HG03097 (cell line): ENCODE results near the gene NACAD.

Source experiments
- ATAC-seq: cut with Tn5 transposase; IDR thresholded peaks from one replicate; pipeline ENCODE4 v1.9.1; 2021; ENCODE audit not compliant: unreplicated experiment, low FRiP score

Gene NACAD, protein sequence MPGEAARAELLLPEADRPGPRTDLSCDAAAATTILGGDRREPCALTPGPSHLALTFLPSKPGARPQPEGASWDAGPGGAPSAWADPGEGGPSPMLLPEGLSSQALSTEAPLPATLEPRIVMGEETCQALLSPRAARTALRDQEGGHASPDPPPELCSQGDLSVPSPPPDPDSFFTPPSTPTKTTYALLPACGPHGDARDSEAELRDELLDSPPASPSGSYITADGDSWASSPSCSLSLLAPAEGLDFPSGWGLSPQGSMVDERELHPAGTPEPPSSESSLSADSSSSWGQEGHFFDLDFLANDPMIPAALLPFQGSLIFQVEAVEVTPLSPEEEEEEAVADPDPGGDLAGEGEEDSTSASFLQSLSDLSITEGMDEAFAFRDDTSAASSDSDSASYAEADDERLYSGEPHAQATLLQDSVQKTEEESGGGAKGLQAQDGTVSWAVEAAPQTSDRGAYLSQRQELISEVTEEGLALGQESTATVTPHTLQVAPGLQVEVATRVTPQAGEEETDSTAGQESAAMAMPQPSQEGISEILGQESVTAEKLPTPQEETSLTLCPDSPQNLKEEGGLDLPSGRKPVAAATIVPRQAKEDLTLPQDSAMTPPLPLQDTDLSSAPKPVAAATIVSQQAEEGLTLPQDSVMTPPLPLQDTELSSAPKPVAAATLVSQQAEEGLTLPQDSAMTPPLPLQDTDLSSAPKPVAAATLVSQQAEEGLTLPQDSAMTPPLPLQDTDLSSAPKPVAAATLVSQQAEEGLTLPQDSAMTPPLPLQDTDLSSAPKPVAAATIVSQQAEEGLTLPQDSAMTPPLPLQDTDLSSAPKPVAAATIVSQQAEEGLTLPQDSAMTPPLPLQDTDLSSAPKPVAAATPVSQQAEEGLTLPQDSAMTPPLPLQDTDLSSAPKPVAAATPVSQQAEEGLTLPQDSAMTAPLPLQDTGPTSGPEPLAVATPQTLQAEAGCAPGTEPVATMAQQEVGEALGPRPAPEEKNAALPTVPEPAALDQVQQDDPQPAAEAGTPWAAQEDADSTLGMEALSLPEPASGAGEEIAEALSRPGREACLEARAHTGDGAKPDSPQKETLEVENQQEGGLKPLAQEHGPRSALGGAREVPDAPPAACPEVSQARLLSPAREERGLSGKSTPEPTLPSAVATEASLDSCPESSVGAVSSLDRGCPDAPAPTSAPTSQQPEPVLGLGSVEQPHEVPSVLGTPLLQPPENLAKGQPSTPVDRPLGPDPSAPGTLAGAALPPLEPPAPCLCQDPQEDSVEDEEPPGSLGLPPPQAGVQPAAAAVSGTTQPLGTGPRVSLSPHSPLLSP (N-terminal part only)

DNA sequence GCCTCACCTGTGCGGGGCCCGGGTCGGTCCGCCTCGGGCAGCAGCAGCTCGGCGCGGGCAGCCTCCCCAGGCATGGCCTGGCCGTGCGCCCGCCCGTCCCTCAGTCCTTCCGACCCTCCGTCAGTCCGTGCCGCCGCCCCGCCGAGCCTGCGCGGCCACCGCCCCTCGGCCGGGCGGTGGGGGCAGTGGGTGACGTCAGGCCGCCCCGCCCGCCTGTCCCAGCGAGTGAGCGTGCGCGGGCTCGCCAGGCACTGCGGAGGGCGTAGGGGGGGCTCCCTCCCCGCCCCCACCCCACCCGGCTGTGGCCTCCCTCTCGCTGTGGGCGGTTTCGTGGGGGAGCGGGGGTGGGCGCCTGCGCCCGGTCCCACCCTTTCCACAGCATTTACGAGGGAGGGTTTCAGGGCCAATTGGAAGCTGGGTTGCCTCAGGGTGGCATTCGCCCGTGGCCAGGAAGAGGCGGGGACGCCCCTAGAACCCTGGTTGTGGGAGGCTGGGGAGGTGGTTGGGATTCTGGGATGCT is at the start of gene NACAD:
Gene NACAD, minus strand, starts transcription at position 149 of the 520 bp plus-strand sequence. Its CDS starts 75 bp downstream, at position 74.
- ATAC-seq = no peak

DNA sequence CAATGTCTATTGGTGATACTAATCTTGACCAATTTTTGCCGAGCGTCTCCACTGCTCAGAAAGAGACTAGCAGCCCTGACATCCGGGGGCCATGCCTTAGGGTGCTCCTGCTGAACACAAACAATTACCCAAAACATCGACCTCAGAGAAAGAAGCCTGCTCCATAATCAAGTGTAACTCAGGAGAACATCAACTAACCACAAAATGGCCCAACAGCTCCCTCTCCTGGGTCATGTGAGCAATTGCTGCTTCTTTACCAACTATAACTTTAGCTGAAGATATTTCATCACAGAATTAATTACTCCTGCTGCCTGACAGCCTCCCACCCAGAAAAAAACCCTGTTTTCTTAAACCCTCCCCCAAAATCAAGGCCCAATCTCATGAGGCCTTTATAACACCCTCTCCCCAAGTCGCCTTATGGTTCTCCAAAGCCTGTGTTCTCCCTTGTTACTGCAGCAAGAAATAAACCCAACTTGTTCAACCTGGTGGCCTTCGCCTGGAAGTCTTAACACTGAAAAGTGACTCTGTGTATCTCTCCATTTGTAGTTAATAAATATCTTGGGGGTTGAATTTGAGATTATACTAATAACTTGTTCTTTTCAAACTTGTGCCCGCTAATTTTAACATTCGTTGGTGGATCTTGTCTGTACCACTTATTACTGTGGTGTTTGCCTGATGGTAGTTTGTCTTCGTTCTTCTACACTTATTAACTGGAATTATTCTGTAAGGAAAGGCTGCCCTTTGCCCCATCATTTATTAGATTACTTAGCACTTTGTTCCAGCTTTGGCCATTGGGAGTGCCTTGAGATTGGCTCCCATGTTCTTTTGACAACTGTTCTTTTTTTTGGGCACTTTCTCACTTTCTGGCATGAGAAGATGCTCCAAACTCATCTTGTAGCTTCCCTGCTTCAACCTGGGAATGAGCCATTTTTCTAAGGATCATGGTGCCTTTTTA is 47.6 kb upstream of the NACAD start:
- no peak for ATAC-seq

DNA sequence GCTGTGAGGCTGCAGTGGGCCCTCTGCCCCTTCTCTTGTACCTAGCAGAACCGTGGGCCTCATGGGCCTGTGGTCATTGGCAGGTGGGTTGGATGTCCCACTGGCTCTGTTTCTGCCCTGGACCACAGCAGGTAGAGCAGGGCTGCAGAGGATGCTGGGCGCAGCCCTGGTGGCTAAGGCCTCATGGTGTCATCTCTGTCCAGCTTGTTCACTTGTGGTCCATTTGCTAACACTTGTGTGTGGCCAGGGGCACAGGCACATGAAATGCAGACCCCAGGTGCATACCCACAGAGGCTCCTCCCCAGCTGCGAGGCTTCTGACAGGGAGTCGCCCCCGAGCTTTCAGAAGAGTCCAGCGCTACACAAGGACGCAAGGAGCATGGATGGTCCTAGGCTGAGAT is 45.1 kb upstream of the NACAD start:
- ATAC-seq = no peak

DNA sequence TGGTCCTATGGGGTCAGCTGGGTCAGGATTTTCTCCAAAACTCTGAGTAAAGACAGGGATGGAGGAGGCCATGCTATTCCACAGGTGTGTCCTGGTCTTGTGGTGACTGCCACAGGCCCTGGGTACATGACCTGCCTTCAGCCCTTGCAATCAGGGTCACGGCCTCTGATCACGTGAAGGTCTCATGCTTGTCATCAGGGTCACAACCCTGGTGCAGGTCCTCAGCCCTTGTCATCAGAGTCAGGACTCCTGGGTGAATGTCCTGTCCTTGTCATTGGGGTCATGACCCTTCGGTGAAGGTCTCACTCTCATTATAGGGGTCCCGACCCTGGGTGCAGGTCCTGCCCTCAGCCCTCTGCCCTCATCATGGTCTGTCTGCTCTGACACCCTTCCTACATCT is 44.6 kb upstream of the NACAD start:
- ATAC-seq = no peak

DNA sequence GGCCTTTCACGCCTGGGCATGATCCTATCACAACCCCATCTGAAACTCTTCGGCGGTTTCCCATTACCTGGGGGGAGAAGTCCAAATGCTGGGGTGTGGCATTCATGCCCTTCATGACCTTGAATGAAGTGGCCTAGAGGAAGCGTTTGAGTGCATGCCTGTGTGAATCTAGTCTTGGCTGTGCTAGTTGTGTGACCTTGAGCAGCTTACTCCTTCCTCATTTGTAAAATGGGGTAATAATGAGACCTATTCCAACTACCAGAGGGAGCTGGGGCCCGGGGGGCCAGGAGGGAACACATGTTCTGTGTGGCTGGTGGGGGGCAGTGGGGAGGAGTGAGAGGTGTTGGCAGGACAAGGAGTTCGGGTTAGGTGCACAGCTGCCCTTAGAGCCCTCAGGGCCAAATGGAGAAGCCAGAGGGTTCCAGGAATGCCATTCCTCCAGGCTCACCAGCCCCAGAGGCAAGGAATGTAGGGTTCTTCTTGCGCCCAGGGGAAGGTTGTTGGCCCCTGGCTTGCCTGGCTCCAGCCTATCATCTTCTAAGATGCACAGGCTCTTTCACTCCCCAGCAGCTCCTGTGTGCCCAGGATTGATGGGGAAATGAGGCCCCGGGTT is 44.0 kb upstream of the NACAD start:
- no peak for ATAC-seq

DNA sequence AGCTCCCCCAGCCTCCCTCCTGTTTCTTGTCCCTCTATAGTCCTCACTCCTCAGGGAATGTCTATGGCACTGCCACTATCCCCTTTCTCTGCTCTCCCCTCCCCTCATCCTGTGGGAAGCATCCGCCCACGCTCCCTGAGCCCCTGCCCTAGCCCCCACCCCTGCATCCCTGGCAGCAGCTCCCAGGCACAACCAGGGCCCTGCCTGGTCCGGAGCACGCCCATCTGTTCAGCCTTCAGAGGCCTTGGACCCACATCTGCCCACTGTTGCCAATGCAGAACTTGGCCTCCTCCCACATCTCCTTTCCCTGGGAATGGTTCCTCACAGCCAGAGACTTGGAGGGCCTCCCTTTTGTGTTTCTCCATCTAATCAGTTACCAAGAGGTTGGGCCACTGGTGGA is 43.1 kb upstream of the NACAD start:
- ATAC-seq = no peak

DNA sequence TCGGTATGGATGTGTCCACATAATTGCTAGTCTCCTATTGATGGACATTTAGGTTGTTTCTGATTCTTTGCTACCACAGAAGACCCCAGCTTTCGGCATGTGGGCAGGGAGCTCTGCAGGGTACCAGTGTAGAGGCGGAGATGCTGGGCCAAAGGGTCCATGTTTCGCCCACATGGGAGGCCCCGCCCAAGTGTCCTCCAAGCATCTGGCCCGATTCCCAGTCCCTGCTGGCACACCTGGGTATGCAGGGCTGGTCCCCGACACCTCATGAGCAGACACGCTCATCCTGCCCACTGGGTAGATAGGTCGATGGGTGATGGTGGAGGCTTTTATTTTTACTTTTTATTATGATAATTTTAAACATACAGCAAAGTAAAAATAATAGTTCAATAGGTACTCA is 42.1 kb upstream of the NACAD start:
- no peak for ATAC-seq

DNA sequence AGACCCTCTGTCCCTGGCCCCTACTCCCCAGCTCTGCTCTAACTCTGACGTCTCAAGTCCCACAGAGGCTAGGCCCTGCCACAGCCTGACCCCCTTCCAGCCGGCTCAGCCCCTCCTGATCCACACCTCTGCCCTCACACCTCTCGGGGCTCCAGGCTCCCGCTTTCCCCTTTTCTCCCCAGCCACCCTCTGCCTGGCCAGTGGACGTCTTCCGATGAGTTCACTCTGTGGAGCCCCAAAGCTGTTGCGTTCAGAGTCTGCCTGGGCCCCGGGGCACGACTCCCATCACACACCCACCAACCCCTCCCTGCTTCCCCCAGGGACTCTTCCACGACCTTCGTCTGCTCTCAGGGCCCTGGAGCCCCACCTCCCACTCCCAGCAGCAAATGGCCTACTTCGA is 41.1 kb upstream of the NACAD start:
- no peak for ATAC-seq

DNA sequence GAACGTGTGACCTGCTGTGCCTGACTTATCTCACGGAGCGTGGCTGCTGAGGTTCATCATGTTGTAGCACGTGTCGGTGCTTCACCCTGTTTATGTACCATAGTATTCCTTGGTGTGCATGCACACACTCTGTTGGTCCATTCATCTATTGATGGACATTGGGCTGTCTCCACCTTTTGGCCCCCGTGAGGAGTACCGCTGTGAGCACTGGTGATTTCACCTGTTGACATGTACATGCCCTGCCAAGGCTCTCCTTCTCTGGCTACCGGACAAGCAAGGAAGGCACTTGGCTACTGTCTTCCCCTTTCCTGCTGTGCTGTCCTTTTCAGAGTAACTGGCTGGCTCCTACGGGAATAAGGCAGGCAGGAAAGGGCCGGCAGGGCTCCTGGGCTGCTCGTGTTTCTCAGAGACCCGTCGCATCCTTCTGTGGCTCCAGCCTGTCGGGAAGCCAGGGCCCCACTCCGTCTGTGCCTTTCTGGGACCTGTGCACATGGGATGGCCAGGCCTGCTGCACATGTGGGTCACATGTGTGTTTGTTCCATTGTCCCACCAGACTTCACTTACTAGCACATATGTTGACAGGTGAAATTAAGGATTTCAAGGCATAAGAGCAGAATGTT is 40.5 kb upstream of the NACAD start:
- no peak for ATAC-seq

DNA sequence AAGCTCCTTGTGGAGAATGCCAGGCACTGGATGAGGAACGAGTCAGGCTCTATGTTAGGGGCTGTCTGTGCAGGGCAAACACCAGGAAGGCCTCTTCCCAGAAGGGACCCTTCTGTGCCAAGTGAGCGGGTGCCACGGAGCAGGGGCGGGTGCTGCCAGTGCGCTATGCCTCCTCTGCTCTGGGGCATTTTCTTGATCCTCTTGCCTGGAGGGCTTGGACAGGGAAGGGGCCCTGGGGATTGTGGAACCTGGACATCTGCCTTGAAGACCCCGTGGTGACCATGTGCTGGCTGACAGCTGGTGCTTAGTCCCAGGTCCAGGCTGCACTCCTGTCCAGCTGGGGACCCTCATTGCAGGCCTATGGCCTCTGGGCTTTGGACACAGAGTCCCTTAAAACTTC is 38.2 kb upstream of the NACAD start:
- no peak for ATAC-seq

DNA sequence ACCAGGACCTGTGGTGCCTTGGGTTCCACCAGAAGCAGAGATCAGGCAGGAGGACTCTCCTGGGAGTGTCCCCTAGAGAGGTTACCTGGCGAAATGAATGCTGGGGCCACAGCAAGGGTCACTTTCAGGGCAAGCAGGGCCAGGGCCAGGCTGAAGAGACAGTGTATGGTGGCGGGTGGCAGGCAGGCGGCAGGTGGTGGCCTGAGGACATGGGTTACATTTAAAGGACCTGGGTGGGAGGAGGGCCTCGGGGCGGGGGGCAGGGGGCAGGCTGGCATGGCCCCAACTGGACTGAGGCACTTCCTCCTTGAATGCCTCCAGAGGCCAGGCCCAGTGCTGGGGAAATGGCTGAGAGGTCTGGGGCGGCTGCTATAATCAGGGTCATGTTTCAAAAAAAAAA is 37.4 kb upstream of the NACAD start:
- ATAC-seq = no peak

DNA sequence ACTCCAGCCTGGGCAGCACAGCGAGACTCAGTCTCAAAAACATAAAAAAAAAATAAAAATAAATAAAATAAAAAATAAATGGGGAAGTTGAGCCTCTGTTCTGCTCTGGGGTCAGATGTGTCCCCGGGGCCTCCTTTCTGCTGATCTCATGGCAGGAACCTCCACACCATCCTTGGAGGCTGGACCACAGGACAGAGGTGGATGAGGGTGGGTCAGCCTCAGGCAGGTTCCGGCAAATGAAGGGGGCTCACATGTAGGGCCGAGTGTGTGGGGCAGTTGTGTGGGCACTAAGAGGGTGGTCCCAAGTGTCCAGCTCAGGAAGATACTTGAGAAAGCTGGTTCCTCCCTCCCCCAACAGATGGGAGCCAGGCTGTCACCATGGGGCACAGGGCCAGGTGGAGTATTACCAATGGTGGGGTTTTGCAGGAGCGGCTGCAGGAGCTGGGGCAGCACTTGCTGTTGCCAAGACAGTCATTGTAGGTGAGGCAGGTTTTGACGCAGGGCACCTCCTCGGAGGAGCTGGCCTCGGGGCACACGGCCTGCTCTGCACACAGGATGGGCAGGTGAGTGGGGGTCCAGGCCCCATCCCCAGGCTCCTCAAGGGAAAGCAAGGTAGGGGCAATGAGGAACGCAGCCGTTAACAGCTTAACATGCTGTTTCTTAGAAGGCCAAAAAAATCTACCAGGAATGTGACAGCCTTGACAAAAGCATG is 36.6 kb upstream of the NACAD start:
- ATAC-seq = no peak

DNA sequence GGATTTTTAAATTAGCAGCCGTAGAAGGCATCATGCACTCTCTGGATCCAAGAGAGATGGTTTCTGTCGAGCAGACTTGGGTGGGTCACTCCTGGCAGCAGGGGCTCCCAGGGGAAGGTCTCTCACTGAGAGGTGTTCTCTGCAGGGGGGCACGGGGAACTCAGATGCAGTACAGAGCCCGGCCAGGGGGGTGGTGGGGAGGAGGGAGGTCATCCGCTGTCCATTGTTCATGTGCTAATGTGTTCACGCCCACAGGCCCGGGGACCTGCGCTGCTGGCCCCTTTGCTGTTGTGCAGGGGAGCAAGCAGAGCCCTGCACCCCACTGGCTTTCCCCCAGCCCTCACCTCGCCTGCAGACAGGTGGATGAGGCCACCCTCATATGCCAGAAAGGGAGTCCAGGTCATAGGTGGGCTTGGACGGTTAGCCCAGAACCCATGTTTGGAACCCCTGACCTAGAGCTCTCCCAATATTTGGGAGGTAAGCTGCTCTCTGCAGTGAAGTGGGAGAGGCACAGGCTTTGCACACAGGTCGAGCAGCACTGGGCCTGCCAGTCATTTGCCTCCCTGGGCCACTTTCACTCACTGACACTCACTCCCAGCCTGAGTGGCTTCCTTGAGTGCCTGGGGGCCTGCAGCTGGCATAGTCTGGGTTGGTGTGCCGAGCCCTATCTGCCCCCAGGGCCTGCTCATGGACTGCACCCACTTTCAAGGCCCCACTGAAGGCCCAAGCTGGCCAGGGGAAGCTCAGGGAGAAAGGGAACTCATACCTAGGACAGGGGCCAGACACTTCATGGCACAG is 35.3 kb upstream of the NACAD start:
- no peak for ATAC-seq

DNA sequence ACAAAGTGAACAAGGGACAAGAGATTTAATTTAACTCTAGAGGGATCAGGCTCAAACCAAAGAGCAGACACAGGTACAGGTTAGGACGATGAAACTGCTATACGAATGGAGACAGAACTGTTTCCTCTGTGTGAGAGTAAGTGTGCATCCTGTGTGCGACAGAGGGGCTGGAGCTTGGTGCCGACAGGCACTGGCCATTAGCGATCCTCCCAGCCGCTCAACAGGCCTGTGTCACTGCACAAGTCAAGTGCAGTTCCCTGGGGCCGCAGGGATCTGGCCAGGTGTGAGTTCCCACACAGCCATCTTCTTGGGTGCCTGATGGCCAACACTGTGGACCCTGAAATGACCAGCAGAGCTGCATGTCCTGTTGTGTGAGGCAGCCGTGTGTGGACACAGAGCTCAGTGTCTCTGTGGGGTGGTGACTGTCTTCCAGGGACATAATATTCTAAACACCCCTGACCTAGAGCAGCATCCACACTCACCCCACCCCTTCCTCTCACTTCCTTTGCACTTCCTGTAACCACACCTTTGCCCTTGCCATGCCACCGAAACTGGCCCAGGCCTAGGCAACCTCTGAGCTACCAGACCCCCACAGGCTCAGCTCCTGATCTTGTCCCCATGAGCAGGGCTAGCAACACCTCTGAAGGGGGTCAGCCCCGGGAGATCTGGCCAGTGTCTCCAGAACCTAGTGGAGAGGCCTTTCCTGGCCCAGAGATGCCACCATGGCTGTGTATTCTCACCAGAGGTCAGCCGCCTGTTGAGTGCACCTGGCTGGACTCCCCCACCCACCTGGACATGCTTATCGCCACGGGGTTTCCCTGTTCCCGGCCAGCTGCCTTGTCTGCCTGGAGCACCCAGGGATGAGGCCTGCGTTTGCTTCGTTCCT is 34.4 kb upstream of the NACAD start:
- no peak for ATAC-seq

DNA sequence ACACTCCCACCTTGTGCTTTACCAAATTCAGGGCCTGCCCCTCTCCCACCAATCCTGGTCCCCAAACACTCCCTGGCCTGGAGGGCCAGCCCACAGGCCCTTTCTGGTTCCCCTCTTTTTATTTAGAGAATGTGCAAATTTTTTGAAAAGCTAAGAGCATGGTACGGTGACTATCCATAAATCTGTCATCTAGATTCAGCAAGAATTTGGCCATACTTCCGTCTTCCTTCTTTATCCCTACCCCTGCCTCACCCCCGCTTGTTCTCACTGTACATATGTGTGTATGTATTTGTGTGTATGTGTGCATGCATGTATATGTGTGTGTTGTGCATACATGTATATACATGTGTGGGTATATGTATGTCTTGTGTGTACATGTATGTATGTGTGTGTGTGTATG is 30.8 kb upstream of the NACAD start:
- no peak for ATAC-seq

DNA sequence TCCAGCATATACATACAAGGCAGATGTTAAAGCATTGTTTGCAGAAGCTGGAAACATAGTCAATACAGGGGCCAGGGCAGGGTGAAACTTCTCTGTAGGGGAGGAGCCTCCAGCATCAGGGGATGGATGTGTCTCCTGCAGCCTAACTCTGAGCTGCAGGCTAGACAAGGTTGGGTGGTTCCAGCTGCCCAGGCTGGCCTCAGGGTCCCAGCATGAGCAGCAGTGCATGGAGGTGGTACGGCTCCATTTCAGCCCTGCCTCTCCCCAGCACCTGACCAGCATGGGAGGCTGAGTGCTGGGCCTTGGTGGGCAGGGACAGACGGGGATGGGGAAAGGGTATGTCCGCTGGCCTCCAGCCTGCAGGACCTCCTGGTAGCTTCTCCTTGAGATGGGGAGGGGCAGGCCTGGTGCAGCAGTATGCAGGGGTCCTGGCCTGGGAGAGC is 30.1 kb upstream of the NACAD start:
- no peak for ATAC-seq
